ENCODE data around the gene PARN.
"Not testable (repeated sequence)": the region's sequence is repeated elsewhere in the genome, so short reads cannot be mapped to it uniquely, and the experiment has no call there.

Gene PARN

GRCh38 chr16:14629919-14630619 lies at the start of gene PARN:
PARN (minus strand) TSS chr16:14630260; CDS start chr16:14630125, 135 bp downstream.
- peak; percentile 96 for DNase-seq

GRCh38 chr16:14678748-14679497 lies 48.9 kb upstream of the PARN start:
- no peak for DNase-seq

DNA sequence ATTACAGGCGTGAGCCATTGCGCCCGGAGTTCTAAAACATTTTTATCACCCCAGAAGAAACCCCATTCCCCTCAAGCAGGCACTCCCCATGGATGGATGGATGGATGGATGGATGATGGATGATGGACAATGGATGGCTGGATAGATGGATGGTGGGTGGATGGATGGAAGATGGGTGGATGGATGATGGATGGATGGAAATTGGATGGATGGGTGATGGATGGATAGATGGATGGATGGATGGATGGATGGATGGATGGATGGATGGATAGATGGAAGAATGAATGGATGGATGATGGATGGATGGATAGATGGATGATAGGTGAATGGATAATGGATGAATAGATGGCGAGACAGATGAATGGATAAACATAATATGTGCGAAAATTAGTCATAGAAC lies 47.6 kb upstream of the PARN start:
- DNase-seq = no peak

GRCh38 chr16:14676633-14677032 lies 46.6 kb upstream of the PARN start:
- DNase-seq = no peak

DNA sequence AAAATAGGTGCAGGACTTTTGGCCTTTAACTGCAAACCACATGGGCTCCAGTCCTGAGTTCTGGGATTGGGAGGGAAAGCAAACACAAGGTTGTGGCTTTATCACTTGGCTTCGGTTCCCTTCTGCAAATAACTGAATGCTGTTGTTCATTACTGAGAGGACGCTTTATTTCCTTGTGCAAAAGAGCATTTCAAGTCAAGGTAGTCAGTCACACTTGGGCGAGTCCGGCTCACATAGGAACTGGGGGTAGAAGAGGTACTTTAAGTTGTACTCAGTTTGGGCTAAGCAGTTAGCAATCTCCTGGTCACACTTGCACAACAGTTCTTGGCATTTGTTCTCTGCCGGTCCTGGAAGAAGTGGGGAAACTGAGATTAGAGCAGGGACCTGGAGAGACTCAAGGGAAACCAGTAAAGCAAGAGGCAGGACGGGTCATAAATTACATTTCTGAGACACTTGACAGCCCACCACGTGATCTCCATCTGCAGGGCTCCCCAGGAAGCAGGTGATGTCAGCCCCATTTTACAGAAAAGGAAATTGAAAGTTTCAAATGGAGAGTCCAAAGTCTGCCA lies 42.4 kb upstream of the PARN start:
- no peak for DNase-seq

DNA sequence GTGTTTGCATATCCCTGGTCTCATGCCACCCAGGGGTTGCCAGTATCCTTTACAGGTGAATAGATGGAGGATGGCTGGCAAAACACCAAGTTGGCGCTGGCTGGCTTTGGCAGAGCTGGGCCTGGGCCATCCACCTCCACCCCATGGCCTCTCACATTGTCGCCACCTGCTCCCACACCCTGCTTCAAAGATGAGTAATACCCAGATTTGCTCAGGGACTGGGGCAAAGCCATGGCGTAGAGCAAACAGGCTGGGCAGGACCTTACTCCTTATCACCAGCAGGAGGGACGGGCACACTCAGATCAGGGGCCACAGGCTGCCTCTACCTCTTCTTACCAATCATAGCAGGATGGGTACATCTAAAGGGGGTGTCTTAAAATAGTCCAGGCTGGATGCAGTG lies 39.7 kb upstream of the PARN start:
- no peak for DNase-seq

DNA sequence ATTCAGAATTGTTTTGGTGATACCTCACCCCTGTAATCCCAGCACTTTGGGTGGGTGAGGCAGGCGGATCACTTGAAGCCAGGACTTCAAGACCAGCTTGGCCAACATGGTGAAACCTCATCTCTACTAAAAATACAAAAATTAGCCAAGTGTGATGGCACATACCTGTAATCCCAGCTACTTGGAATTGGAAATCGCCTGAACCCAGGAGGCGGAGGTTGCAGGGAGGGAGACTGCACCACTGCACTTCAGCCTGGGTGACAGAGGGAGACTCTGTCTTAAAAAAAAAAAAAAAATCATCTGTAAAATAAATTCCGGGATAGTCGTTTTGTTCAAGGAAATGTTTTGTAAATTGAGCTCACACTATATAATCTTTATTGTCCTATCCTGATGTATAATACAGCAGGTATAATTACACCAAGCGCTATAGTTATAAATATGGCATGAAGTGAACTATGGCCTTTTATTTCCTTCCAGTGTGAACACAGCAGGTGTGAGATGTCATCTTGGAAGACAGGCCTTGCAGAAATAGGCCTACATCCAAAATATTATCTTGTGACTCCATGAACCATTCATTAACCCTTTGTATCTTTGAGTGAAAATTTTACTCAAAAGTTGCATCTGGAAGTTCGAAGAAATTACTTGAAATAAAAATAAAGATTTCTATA lies 38.6 kb upstream of the PARN start:
- no peak for DNase-seq

DNA sequence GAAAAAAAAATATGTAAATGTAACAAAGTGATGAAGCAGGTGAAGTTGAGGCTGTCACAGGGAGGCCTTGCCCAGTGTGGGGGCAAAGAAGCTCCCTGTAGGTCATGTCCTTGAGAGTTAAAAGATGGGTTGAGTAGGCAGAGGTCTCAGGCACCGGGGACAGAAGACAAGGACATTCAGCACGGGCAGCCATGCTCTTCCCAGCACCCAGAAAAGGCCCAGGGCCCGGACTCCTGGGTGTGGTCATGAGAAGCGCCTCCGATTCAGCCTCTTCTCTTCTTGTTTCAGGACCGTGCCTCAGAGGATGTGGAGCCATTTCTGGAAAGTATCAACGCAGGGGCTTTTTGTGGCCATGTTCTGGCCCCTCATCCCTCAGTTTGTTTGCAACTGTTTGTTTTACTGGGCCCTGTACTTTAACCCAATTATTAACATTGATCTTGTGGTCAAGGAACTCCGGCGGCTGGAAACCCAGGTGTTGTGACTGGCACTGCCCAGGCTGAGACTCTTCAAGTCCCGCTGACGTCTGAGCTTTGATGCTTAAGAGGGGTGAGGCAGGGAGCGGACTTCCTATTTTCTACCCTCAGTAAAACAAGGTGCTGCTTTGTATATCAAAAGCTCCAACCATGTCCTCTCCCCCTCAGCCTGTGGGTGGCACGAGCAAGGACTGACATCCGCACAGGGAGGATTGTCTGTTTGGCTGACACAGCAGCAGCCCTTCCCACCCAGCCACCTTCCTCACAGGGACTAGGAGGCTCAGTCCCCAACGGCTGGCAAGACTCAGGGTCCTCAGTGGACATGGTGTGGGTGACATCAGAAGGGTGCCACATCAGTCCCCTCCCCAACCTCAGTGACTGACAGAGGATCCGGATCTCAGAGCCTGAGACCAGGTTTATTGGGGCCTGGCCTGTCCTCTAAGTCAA lies 37.5 kb upstream of the PARN start:
- no peak for DNase-seq

DNA sequence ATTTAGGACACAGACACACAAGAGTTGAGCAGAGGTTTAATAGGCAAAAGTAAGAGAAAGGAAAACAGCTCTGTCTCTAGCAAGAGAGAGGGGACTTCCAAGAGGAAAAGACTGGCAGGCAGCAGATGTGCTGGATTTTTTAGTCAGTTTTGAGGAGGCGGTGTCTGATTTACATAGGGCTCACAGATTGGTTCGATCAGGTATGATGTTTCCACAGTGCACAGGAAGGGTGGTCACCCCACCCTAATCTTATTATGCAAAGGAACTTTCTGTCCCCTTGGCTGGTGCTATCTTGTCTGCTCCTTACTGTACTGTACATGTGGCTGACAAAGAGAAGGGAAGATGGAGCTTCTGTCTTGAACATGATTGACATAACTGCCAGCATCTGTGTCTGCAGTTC lies 28.0 kb upstream of the PARN start:
- no peak for DNase-seq

- DNase-seq = no peak
These were observed 22.7 kb upstream of the PARN start for GRCh38 chr16:14652726-14653125.

- no peak for DNase-seq
These were observed 20.6 kb upstream of the PARN start for GRCh38 chr16:14650629-14651028.

GRCh38 chr16:14649816-14650215 lies 19.8 kb upstream of the PARN start:
- DNase-seq = no peak

GRCh38 chr16:14641926-14642325 lies 11.9 kb upstream of the PARN start:
- no peak for DNase-seq

DNA sequence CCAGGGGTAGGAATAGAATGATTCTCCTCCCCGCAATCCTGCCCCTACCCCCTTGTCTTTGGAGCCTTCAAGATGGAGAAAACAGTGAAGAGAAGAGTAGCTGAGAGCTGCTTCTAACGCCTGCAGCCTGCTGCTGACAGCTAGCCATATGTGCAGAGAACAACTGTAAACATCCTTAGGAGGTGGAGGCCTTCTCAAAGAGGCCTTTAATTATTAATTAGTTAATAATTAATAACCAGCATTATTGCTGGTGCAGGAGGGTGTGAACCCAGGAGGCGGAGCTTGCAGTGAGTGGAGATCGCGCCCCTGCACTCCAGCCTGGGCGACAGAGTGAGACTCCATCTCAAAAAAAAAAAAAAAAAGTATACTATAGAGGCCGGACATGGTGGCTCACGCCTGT lies 11.1 kb upstream of the PARN start:
- DNase-seq = no peak

GRCh38 chr16:14640538-14640937 lies 10.5 kb upstream of the PARN start:
- DNase-seq = no peak

DNA sequence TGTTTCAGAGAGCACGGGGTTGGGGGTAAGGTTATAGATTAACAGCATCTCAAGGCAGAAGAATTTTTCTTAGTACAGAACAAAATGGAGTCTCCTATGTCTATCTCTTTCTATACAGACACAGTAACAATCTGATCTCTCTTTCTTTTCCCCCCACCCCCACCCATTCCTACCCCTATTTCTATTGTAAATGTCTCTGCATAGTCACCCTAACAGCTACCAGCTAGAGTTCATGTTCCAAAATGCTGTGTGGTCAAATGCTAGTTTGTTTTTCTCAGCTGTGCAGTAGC lies 6.8 kb upstream of the PARN start:
- DNase-seq = not testable (repeated sequence)

DNA sequence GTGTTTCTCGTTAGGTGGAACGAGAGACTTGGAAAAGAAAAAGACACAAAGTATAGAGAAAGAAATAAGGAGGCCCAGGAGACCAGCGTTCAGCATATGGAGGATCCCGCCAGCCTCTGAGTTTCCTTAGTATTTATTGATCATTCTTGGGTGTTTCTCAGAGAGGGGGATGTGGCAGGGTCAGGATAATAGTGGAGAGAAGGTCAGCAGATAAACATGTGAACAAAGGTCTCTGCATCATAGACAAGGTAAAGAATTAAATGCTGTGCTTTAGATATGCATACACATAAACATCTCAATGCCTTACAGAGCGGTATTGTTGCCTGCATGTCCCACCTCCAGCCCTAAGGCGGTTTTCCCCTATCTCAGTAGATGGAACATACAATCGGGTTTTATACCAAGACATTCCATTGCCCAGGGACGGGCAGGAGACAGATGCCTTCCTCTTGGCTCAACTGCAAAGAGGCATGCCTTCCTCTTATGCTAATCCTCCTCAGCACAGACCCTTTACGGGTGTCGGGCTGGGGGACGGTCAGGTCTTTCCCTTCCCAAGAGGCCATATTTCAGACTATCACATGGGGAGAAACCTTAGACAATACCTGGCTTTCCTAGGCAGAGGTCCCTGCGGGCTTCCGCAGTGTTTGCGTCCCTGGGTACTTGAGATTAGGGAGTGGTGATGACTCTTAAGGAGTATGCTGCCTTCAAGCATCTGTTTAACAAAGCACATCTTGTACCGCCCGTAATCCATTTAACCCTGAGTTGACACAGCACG lies 6.3 kb upstream of the PARN start:
- not testable (repeated sequence) for DNase-seq

DNA sequence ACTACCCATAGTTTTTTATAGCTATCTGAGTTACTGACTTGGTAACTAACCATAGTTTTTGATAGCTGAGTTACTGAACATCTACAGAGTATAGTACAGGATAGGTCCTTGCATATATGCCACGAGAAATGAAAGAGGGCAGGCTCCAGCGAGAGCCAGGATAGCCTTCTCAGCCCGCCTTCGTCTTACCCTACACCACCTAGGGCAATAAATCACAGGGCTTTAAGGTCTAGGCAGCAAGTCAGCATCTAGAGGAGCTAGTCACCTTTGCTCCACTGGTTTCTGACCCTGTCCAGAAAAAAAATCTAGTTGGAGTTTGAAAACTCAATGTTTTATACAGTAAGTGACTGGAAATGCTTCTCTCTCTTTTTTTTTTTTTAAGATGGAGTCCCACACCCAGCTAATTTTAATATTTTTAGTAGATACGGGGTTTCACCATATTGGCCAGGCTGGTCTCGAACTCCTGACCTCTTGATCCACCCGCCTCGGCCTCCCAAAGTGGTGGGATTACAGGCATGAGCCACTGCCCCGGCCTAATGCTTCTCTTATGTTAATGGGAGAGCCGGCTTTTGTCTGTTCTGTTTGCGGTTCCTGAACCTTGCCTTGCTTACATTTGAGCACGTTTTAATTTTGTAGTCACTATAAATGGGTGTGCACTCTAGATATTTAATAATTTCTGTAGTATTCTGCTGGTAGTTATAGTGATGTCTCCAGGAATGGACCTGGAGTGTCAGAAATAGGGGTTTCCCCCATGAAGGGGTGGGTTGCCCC lies 5.5 kb upstream of the PARN start:
- DNase-seq = no peak

DNA sequence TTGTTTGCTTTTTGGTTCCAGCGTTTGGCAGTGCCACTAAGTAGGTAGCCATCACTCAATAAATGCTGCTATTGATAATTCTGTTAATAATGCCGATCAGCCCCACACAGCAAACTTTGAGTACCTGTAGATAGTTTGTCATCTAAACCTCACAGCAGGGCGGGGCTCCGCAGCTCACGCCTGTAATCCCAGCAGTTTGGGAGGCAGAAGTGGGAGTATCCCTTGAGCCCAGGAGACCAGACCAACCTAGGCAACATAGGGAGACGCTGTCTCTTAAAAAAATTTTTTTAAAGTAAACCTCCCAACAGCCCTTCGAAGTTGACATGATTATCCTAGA lies 4.3 kb upstream of the PARN start:
- no peak for DNase-seq

GRCh38 chr16:14632693-14633569 lies 2.9 kb upstream of the PARN start, which contains the start of gene BFAR:
BFAR (plus strand) TSS chr16:14632951; CDS start chr16:14644347, 11,396 bp downstream.
- DNase-seq = peak; percentile 99
